ENCODE data around the gene ENGASE.

ENGASE gene

GRCh38 chr17:79116575-79117368, 42.1 kb downstream of the ENGASE start:
- no peak for DNase-seq

- no peak for DNase-seq
Observed at GRCh38 chr17:79117905-79118487, 43.4 kb downstream of the ENGASE start.

- no peak for DNase-seq
Observed at GRCh38 chr17:79118924-79119323, 44.3 kb downstream of the ENGASE start.

GRCh38 chr17:79120259-79120658, 45.6 kb downstream of the ENGASE start:
- no peak for DNase-seq

GRCh38 chr17:79123988-79124387, 49.4 kb downstream of the ENGASE start:
- DNase-seq: no peak

GRCh38 chr17:79124513-79125209, 50.0 kb downstream of the ENGASE start:
- no peak for DNase-seq

GRCh38 chr17:79125503-79125902, 50.9 kb downstream of the ENGASE start:
- no peak for DNase-seq

- DNase-seq: peak; percentile 10
Observed at GRCh38 chr17:79126139-79126538, 51.5 kb downstream of the ENGASE start.

- DNase-seq: no peak
Observed at GRCh38 chr17:79127534-79128135, 53.0 kb downstream of the ENGASE start.

GRCh38 chr17:79129523-79129922, 54.9 kb downstream of the ENGASE start:
- no peak for DNase-seq

GRCh38 chr17:79130536-79131273, 56.1 kb downstream of the ENGASE start:
- no peak for DNase-seq

GRCh38 chr17:79131274-79131635, 56.6 kb downstream of the ENGASE start:
- no peak for DNase-seq

GRCh38 chr17:79131701-79132100, 57.1 kb downstream of the ENGASE start:
- DNase-seq: no peak

- DNase-seq: no peak
Observed at GRCh38 chr17:79132271-79133064, 57.8 kb downstream of the ENGASE start.

- DNase-seq: no peak
Observed at GRCh38 chr17:79133214-79133613, 58.6 kb downstream of the ENGASE start.

GRCh38 chr17:79133985-79134384, 59.4 kb downstream of the ENGASE start:
- no peak for DNase-seq

- no peak for DNase-seq
Observed at GRCh38 chr17:79135011-79135410, 60.4 kb downstream of the ENGASE start.

GRCh38 chr17:79135628-79136405, 61.2 kb downstream of the ENGASE start:
- no peak for DNase-seq
